ENCODE results near the gene CMIP.

CMIP gene

DNA sequence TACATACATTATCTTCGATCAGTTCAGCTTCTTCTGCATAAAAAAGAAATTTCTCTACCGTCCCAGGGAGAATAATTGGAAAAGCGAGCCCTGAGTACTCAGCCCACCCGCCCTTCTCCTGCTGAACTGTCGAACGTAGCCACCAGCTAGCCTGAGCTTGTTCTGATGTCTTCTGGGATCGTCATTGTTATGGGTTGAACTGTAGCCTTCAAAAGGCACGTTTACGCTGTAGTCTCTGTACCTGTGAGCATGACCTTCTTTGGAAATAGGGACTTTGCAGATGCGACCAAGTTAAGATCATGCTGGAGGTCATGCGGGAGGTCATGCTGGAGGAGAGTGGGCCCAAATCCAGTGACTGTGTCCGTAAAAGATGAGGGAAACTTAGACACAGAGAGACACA, 86.2 kb downstream of the CMIP start:
- TF ChIP-seq, protein P1, sequence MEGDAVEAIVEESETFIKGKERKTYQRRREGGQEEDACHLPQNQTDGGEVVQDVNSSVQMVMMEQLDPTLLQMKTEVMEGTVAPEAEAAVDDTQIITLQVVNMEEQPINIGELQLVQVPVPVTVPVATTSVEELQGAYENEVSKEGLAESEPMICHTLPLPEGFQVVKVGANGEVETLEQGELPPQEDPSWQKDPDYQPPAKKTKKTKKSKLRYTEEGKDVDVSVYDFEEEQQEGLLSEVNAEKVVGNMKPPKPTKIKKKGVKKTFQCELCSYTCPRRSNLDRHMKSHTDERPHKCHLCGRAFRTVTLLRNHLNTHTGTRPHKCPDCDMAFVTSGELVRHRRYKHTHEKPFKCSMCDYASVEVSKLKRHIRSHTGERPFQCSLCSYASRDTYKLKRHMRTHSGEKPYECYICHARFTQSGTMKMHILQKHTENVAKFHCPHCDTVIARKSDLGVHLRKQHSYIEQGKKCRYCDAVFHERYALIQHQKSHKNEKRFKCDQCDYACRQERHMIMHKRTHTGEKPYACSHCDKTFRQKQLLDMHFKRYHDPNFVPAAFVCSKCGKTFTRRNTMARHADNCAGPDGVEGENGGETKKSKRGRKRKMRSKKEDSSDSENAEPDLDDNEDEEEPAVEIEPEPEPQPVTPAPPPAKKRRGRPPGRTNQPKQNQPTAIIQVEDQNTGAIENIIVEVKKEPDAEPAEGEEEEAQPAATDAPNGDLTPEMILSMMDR (IDR thresholded peaks at IDR 0.05; ENCODE audit: insufficient read depth, low read length, poor library complexity, severe bottlenecking): no peak
- Histone ChIP-seq H3K36me3 (ENCODE audit: control insufficient read depth, insufficient read depth, low read length) (no peaks in the 10 kb centered on the region; the same call in 1 of the 2 replicates), H3K4me3 (replicated peaks; ENCODE audit: low read depth, low read length) (no peak overlapping the region), H3K27me3 (replicated peaks; ENCODE audit: control insufficient read depth, insufficient read depth, low read length) (no peaks in the 10 kb centered on the region)
- DNase-seq (ENCODE audit: extremely low read depth, insufficient read length): no peak

- no peaks in the 10 kb centered on the region for H3K27me3 ChIP-seq (replicated peaks; ENCODE audit: control insufficient read depth, insufficient read depth, low read length)
- TF ChIP-seq, protein P1 (IDR thresholded peaks at IDR 0.05; ENCODE audit: insufficient read depth, low read length, poor library complexity, severe bottlenecking): no peak
- no peak for DNase-seq (ENCODE audit: extremely low read depth, insufficient read length)
- H3K36me3 ChIP-seq (ENCODE audit: control insufficient read depth, insufficient read depth, low read length): no peaks in the 10 kb centered on the region; the same call in 1 of the 2 replicates
- no peak overlapping the region for H3K4me3 ChIP-seq (replicated peaks; ENCODE audit: low read depth, low read length)
Measured at GRCh38 chr16:81531419-81531821, 86.8 kb downstream of the CMIP start.

DNA sequence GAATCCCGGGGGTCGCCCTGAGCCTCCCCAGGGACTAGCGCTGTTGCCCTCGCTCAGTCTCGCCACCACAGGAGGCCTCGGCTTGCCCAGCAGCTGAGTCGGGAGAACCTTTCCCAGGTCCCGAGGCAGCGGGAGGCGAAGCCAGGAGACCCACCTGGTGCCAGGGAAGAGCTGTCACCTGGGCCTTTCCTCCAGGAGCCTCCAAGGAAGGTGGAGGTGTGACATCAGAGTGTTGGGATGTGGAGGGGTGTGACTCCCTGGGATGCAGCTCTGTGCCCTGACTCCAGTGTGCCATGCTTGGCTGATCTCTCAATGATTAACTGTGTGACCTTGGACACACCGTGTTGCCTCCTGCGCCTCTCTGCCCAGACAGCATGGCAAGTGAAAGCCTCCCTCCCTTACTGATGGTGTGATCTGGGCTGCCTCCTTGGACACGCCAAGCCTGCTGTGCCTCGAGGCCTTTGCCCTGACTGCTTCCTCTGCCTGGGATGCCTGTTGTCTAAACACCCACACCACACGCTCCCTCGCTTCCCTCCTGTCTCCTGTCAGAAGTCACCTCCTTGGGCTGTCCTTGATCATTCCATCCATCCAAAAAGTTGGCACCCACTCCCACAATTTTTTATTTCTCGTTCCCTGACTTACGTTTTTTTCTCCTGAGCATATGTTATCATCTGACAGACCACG, 88.0 kb downstream of the CMIP start:
- H3K36me3 ChIP-seq (ENCODE audit: control insufficient read depth, insufficient read depth, low read length): no peaks in the 10 kb centered on the region; the same call in 1 of the 2 replicates
- H3K4me3 ChIP-seq (replicated peaks; ENCODE audit: low read depth, low read length): no peak overlapping the region
- no peaks in the 10 kb centered on the region for H3K27me3 ChIP-seq (replicated peaks; ENCODE audit: control insufficient read depth, insufficient read depth, low read length)
- TF ChIP-seq, protein P1 (IDR thresholded peaks at IDR 0.05; ENCODE audit: insufficient read depth, low read length, poor library complexity, severe bottlenecking): no peak
- DNase-seq (ENCODE audit: extremely low read depth, insufficient read length): no peak

- Histone ChIP-seq H3K27me3 (replicated peaks; ENCODE audit: control insufficient read depth, insufficient read depth, low read length) (no peaks in the 10 kb centered on the region), H3K36me3 (ENCODE audit: control insufficient read depth, insufficient read depth, low read length) (no peaks in the 10 kb centered on the region; the same call in 1 of the 2 replicates), H3K4me3 (replicated peaks; ENCODE audit: low read depth, low read length) (no peak overlapping the region)
- DNase-seq (ENCODE audit: extremely low read depth, insufficient read length): no peak
- TF ChIP-seq, protein P1 (IDR thresholded peaks at IDR 0.05; ENCODE audit: insufficient read depth, low read length, poor library complexity, severe bottlenecking): no peak
Measured at GRCh38 chr16:81533175-81533507, 88.5 kb downstream of the CMIP start.

DNA sequence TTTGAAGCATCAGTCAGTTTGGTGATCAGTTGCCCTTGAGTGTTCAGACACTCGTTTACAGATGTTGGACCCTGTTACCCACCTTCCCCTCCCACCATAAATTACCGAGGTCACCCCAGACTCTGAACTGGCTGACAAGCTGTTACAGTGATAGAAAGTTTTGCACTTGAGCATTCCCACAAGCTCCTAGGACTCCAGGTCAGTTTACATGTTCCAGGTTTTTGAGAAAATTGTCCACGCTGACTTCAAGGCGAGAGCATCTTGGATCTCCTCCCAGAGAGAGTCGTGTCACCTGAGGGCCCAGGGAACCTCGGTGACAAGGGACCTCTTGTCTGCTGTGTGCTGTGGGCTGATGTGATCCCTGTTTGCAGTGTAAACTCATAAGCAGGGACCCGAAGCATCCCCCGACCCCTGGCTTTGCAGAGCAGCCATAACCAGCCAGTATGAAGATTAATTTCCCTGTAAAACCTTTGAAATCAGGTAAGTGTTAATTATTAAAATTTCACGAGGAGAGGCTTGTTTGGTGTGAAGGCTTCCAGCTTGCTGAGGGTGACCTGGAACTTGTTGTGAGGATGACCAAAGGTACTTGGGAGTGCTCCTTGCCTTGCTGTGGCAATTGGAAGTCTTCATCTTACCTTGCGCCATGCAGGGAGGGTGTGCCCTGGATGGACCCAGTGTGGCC, 91.2 kb downstream of the CMIP start:
- TF ChIP-seq, protein P1 (IDR thresholded peaks at IDR 0.05; ENCODE audit: insufficient read depth, low read length, poor library complexity, severe bottlenecking): no peak
- DNase-seq (ENCODE audit: extremely low read depth, insufficient read length): no peak
- no peaks in the 10 kb centered on the region for H3K27me3 ChIP-seq (replicated peaks; ENCODE audit: control insufficient read depth, insufficient read depth, low read length)
- H3K36me3 ChIP-seq (ENCODE audit: control insufficient read depth, insufficient read depth, low read length): no peaks in the 10 kb centered on the region; the same call in 1 of the 2 replicates
- H3K4me3 ChIP-seq (replicated peaks; ENCODE audit: low read depth, low read length): no peak overlapping the region

Measured in GM06990 (cell line).